Measurements from ENCODE around the gene OPA3. TPM values are rescaled to one million over a fixed set of nuclear protein-coding genes. Genes with fewer than 3 reads are reported as not detected.

Gene OPA3
- total RNA-seq, 1 experiment from 2014 or later: 15.2 TPM

GRCh38 chr19:45508417-45508860 lies 76.2 kb downstream of the OPA3 start:
- no TSS peak for BruUV-seq (replicated peaks)
- Histone ChIP-seq H3K27ac (ENCODE audit: low read depth, low read length, poor library complexity, severe bottlenecking) (peak overlapping the region; percentile 83), H3K4me3 (ENCODE audit: low read depth, low read length, poor library complexity, severe bottlenecking) (peak overlapping the region; percentile 93), H3K4me1 (ENCODE audit: insufficient read depth, low read length, poor library complexity, severe bottlenecking) (peaks cover 10% of the 10 kb centered on the region), H3K27me3 (replicated peaks; ENCODE audit: insufficient read depth, low read depth, low read length, poor library complexity) (no peaks in the 10 kb centered on the region), H3K36me3 (ENCODE audit: insufficient read depth, low read length, poor library complexity, severe bottlenecking) (no peaks in the 10 kb centered on the region), H3K9me3 (ENCODE audit: low read depth, low read length, poor library complexity, severe bottlenecking) (no peaks in the 10 kb centered on the region)
- DNase-seq (ENCODE audit: low spot score): peak; percentile 40
- POLR2A ChIA-PET (ENCODE audit: low non-redundant PET): no interaction called here
- CTCF ChIA-PET: interaction anchor here (0.6 kb wide), 1 partner anchor 50 kb away, joined by 3 read pairs; no protein-coding TSS in a partner anchor
- TF ChIP-seq, protein P1, sequence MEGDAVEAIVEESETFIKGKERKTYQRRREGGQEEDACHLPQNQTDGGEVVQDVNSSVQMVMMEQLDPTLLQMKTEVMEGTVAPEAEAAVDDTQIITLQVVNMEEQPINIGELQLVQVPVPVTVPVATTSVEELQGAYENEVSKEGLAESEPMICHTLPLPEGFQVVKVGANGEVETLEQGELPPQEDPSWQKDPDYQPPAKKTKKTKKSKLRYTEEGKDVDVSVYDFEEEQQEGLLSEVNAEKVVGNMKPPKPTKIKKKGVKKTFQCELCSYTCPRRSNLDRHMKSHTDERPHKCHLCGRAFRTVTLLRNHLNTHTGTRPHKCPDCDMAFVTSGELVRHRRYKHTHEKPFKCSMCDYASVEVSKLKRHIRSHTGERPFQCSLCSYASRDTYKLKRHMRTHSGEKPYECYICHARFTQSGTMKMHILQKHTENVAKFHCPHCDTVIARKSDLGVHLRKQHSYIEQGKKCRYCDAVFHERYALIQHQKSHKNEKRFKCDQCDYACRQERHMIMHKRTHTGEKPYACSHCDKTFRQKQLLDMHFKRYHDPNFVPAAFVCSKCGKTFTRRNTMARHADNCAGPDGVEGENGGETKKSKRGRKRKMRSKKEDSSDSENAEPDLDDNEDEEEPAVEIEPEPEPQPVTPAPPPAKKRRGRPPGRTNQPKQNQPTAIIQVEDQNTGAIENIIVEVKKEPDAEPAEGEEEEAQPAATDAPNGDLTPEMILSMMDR (conservative IDR thresholded peaks at IDR 0.05; ENCODE audit: low read depth, low read length): no peak
- intact Hi-C loops (cut with micrococcal nuclease; ENCODE audit: unreplicated experiment): loop anchor here (5.0 kb wide), 1 partner anchor 134 kb away; no protein-coding TSS in a partner anchor

GRCh38 chr19:45507872-45508416 lies 76.7 kb downstream of the OPA3 start:
- intact Hi-C loops (cut with micrococcal nuclease; ENCODE audit: unreplicated experiment): loop anchor here (5.0 kb wide), 1 partner anchor 134 kb away; no protein-coding TSS in a partner anchor
- peaks cover 10% of the 10 kb centered on the region for H3K4me1 ChIP-seq (ENCODE audit: insufficient read depth, low read length, poor library complexity, severe bottlenecking)
- CTCF ChIA-PET: interaction anchor here (0.6 to 0.7 kb wide), 3 partner anchors 12 to 259 kb away, joined by 3 to 20 read pairs (median 3); no protein-coding TSS in a partner anchor
- BruUV-seq (replicated peaks): no TSS peak
- H3K4me3 ChIP-seq (ENCODE audit: low read depth, low read length, poor library complexity, severe bottlenecking): peak overlapping the region; percentile 93
- H3K9me3 ChIP-seq (ENCODE audit: low read depth, low read length, poor library complexity, severe bottlenecking): no peaks in the 10 kb centered on the region
- POLR2A ChIA-PET (ENCODE audit: low non-redundant PET): no interaction called here
- no peaks in the 10 kb centered on the region for H3K27me3 ChIP-seq (replicated peaks; ENCODE audit: insufficient read depth, low read depth, low read length, poor library complexity)
- H3K27ac ChIP-seq (ENCODE audit: low read depth, low read length, poor library complexity, severe bottlenecking): peak overlapping the region; percentile 83
- peak; percentile 48 for DNase-seq (ENCODE audit: low spot score)
- H3K36me3 ChIP-seq (ENCODE audit: insufficient read depth, low read length, poor library complexity, severe bottlenecking): no peaks in the 10 kb centered on the region
- TF ChIP-seq EZH2 (IDR thresholded peaks at IDR 0.05; ENCODE audit: borderline replicate concordance, low read depth, low read length, poor library complexity, severe bottlenecking): no peak
- TF ChIP-seq, protein P1 (conservative IDR thresholded peaks at IDR 0.05; ENCODE audit: low read depth, low read length): no peak

DNA sequence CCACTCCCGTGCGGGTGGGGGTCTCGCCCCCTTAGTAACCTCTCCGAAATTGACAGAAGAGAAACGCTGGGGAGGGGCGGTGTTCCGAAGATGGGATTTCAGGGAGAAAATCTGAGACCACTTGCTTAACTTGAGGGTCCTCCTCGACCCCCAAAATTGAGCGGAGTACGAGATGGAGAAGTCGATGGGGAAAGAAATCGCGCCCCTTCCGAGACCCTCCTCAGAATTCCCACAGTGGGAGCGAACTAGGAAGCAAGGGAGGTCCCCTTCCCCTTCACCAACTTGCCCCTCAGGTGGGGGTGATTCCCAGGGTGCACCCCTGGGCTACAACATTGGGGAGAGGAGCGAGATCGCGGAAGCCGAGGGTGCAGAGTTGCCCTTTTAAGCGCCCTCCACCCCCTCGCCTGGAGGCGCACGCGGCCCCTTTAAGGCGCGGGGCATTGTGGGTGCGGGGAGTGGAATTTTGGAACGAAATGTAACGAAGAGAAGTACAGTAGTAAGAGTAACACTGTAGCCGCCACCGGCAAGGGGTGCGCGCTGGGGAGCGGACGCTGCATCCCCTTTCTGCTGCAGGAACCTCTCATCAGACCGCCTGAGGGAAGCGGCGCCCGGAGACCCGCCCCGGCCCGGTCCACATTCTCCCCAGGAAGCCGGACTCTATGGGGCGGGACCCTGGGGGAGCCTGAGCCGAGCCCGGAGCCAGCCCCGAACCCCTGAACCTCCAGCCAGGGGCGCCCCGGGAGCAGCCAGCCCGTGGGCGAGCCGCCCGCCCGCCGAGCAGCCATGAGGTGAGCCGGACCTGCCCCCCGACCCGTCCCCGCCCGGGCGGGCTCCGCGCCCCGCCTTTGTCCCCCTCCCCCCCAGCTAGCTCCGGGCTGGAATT lies 77.4 kb downstream of the OPA3 start, which contains the start of gene VASP:
Gene VASP, plus strand, starts transcription at position 491 of the 883 bp plus-strand sequence. Its CDS starts 293 bp downstream, at position 784.
- intact Hi-C loops (cut with micrococcal nuclease; ENCODE audit: unreplicated experiment): loop anchor here (5.0 kb wide), 1 partner anchor 135 kb away; no protein-coding TSS in a partner anchor
- ChIA-PET POLR2A (ENCODE audit: low non-redundant PET) (no interaction called here), CTCF (interaction anchor here (0.6 to 0.7 kb wide), 2 partner anchors 11 to 260 kb away, joined by 3 to 20 read pairs; no protein-coding TSS in a partner anchor)
- BruUV-seq (replicated peaks): no TSS peak
- no peaks in the 10 kb centered on the region for H3K9me3 ChIP-seq (ENCODE audit: low read depth, low read length, poor library complexity, severe bottlenecking)
- peak within 1 kb of the TSS; percentile 93 for H3K4me3 ChIP-seq (ENCODE audit: low read depth, low read length, poor library complexity, severe bottlenecking)
- H3K4me1 ChIP-seq (ENCODE audit: insufficient read depth, low read length, poor library complexity, severe bottlenecking): peaks cover 10% of the 10 kb centered on the region
- no peak for TF ChIP-seq EZH2 (IDR thresholded peaks at IDR 0.05; ENCODE audit: borderline replicate concordance, low read depth, low read length, poor library complexity, severe bottlenecking)
- TF ChIP-seq, protein P1 (conservative IDR thresholded peaks at IDR 0.05; ENCODE audit: low read depth, low read length): no peak
- H3K36me3 ChIP-seq (ENCODE audit: insufficient read depth, low read length, poor library complexity, severe bottlenecking): no peaks in the 10 kb centered on the region
- no peaks in the 10 kb centered on the region for H3K27me3 ChIP-seq (replicated peaks; ENCODE audit: insufficient read depth, low read depth, low read length, poor library complexity)
- H3K27ac ChIP-seq (ENCODE audit: low read depth, low read length, poor library complexity, severe bottlenecking): peak within 1 kb of the TSS; percentile 83
- peak; percentile 95 for DNase-seq (ENCODE audit: low spot score)
